PC-9 (cell line): ENCODE results near the gene PCNA. TPM values are rescaled to one million over a fixed set of nuclear protein-coding genes. Genes with fewer than 3 reads are reported as not detected.
"Not testable (repeated sequence)": the region's sequence is repeated elsewhere in the genome, so short reads cannot be mapped to it uniquely, and the experiment has no call there.

Source experiments
- BruUV-seq: library from RNA; stranded (reverse); fragments of 400-500 nt; replicated peaks from 2 replicates; lab custom pipeline; 2021; lab: Mats Ljungman, UMichigan
- CTCF ChIA-PET: fragments of 300-600 bp; sonication (Branson Sonifier 250); formaldehyde crosslinking; loops from one replicate; lab custom pipeline; 2022; ENCODE audit warnings: antibody characterized with exemption; lab: Charles Lee
- POLR2A ChIA-PET: fragments of 300-600 bp; sonication (Branson Sonifier 250); formaldehyde crosslinking; loops from one replicate; lab custom pipeline; 2022; ENCODE audit warnings: antibody characterized with exemption; ENCODE audit not compliant: unreplicated experiment; lab: Charles Lee
- DNase-seq, 2 experiments: peaks; one replicate each; pipeline versions ENCODE4 v3.0.0 to v3.0.0-alpha.2; 2015 to 2022; ENCODE audit warnings: mixed read lengths in 1 of 2
- H2AFZ ChIP-seq: fragments of 200-600 bp; sonication (generic); 2 replicates; pipeline ENCODE4 v1.8.1; 2017; ENCODE audit warnings: antibody characterized with exemption
- H3F3A ChIP-seq: fragments of 200-600 bp; sonication (generic); 2 replicates; pipeline ENCODE4 v1.8.1; 2017; ENCODE audit warnings: antibody characterized with exemption, mild to moderate bottlenecking, low read depth; ENCODE audit not compliant: insufficient read depth
- H3K27ac ChIP-seq: fragments of 200-600 bp; sonication (generic); 2 replicates; pipeline ENCODE4 v1.6.1; 2016; ENCODE audit warnings: mixed run types
- H3K27me3 ChIP-seq: fragments of 200-600 bp; sonication (generic); 2 replicates; pipeline ENCODE4 v1.6.1; 2016; ENCODE audit warnings: low read depth, mixed run types; ENCODE audit not compliant: insufficient read depth
- H3K36me3 ChIP-seq: fragments of 200-600 bp; sonication (generic); 2 replicates; pipeline ENCODE4 v1.6.1; 2016; ENCODE audit warnings: low read depth, mixed run types
- H3K4me1 ChIP-seq: fragments of 200-600 bp; sonication (generic); replicated peaks from 2 replicates; pipeline ENCODE4 v1.6.1; 2016; ENCODE audit warnings: mixed run types; ENCODE audit not compliant: insufficient read depth
- H3K4me2 ChIP-seq: fragments of 200-600 bp; sonication (generic); 2 replicates; pipeline ENCODE4 v1.6.1; 2017; ENCODE audit warnings: mixed run types
- H3K4me3 ChIP-seq: fragments of 200-600 bp; sonication (generic); 2 replicates; pipeline ENCODE4 v1.6.1; 2016; ENCODE audit warnings: mixed run types
- H3K79me2 ChIP-seq: fragments of 200-600 bp; sonication (generic); 2 replicates; pipeline ENCODE4 v1.6.1; 2017; ENCODE audit warnings: low read depth, mixed run types
- H3K9me2 ChIP-seq: fragments of 200-600 bp; sonication (generic); 2 replicates; pipeline ENCODE4 v1.8.1; 2017; ENCODE audit warnings: mild to moderate bottlenecking; ENCODE audit not compliant: insufficient read depth
- H3K9me3 ChIP-seq: fragments of 200-600 bp; sonication (generic); 2 replicates; pipeline ENCODE4 v1.8.1; 2016; ENCODE audit warnings: low read depth; ENCODE audit not compliant: insufficient read depth
- H4K20me1 ChIP-seq: fragments of 200-600 bp; sonication (generic); 2 replicates; pipeline ENCODE4 v1.8.1; 2017; ENCODE audit not compliant: insufficient read depth
- CTCF ChIP-seq: fragments of 200-600 bp; sonication (generic); conservative IDR thresholded peaks from 2 replicates; pipeline ENCODE4 v1.6.1; 2017; ENCODE audit warnings: mixed run types, antibody characterized with exemption, mild to moderate bottlenecking, moderate library complexity
- EZH2 ChIP-seq: fragments of 200-600 bp; sonication (generic); IDR thresholded peaks from 2 replicates; pipeline ENCODE4 v1.8.0; 2017; ENCODE audit warnings: antibody characterized with exemption, low read depth
- intact Hi-C: fragments of 100-400 bp; cut with micrococcal nuclease; formaldehyde crosslinking; loops from one replicate; pipeline ENCODE4 v1.10.0; 2022; ENCODE audit not compliant: unreplicated experiment
- total RNA-seq: library from RNA; stranded (reverse); gene quantifications from 2 replicates; pipeline ENCODE4 v1.2.3, GENCODE V29; 2021

The PCNA gene
- total RNA-seq, 1 experiment from 2014 or later: 207 TPM

- no peaks in the 10 kb centered on the region for H3K36me3 ChIP-seq
- H3K9me2 ChIP-seq: no peaks in the 10 kb centered on the region
- peak overlapping the region; percentile 34 for H3K4me2 ChIP-seq
- H3F3A ChIP-seq: peaks cover 34% of the 10 kb centered on the region
- H3K4me1 ChIP-seq: peaks cover 31% of the 10 kb centered on the region
- no peak for DNase-seq
- peak overlapping the region; percentile 89 for H3K27ac ChIP-seq
- H4K20me1 ChIP-seq: no peaks in the 10 kb centered on the region
- ChIA-PET POLR2A (no interaction called here), CTCF (interaction anchor here (2.3 kb wide), 1 partner anchor 17 kb away, joined by 6 read pairs; no protein-coding TSS in a partner anchor)
- H3K9me3 ChIP-seq: no peaks in the 10 kb centered on the region
- no peak overlapping the region for H3K4me3 ChIP-seq
- H3K79me2 ChIP-seq: no peaks in the 10 kb centered on the region
- BruUV-seq: no TSS peak
- TF ChIP-seq CTCF (no peak), EZH2 (no peak)
- intact Hi-C loops: loop anchor here (5.0 kb wide), 2 partner anchors 72 to 177 kb away; partner anchors contain the start of gene SLC23A2
- no peaks in the 10 kb centered on the region for H3K27me3 ChIP-seq
- H2AFZ ChIP-seq: no peak overlapping the region
These were observed 45.5 kb downstream of the PCNA start for GRCh38 chr20:5074232-5074674.

GRCh38 chr20:5073660-5074231, 46.0 kb downstream of the PCNA start:
- H3K79me2 ChIP-seq: no peaks in the 10 kb centered on the region
- H3K27me3 ChIP-seq: no peaks in the 10 kb centered on the region
- no peaks in the 10 kb centered on the region for H3K9me3 ChIP-seq
- TF ChIP-seq CTCF (no peak), EZH2 (no peak)
- peaks cover 31% of the 10 kb centered on the region for H3K4me1 ChIP-seq
- peak overlapping the region; percentile 89 for H3K27ac ChIP-seq
- H3F3A ChIP-seq: peaks cover 34% of the 10 kb centered on the region
- H3K9me2 ChIP-seq: no peaks in the 10 kb centered on the region
- DNase-seq: peak; percentile 29 to 40
- H2AFZ ChIP-seq: no peak overlapping the region
- H3K4me3 ChIP-seq: no peak overlapping the region
- intact Hi-C loops: loop anchor here (1.0 to 5.0 kb wide), 3 partner anchors 12 to 176 kb away; partner anchors contain the start of gene SLC23A2
- H4K20me1 ChIP-seq: no peaks in the 10 kb centered on the region
- ChIA-PET POLR2A (no interaction called here), CTCF (interaction anchor here (2.3 kb wide), 1 partner anchor 17 kb away, joined by 6 read pairs; no protein-coding TSS in a partner anchor)
- peak overlapping the region; percentile 34 for H3K4me2 ChIP-seq
- H3K36me3 ChIP-seq: no peaks in the 10 kb centered on the region
- BruUV-seq: TSS peak; percentile 93

- TF ChIP-seq EZH2 (no peak), CTCF (no peak)
- Histone ChIP-seq H3K27me3 (no peaks in the 10 kb centered on the region), H2AFZ (no peak overlapping the region), H3K9me2 (no peaks in the 10 kb centered on the region), H4K20me1 (no peaks in the 10 kb centered on the region), H3K9me3 (no peaks in the 10 kb centered on the region), H3K36me3 (no peaks in the 10 kb centered on the region), H3K27ac (peak overlapping the region; percentile 89), H3K4me3 (no peak overlapping the region), H3K4me2 (peak overlapping the region; percentile 40), H3K79me2 (no peaks in the 10 kb centered on the region), H3K4me1 (peaks cover 31% of the 10 kb centered on the region), H3F3A (peaks cover 34% of the 10 kb centered on the region)
- intact Hi-C loops: loop anchor here (1.0 to 5.0 kb wide), 3 partner anchors 12 to 176 kb away; partner anchors contain the start of gene SLC23A2
- DNase-seq: peak; percentile 97 to 99
- CTCF ChIA-PET: interaction anchor here (2.3 kb wide), 1 partner anchor 16 kb away, joined by 6 read pairs; no protein-coding TSS in a partner anchor
- TSS peak; percentile 84 for BruUV-seq
- POLR2A ChIA-PET: interaction anchor here (0.6 kb wide), 2 partner anchors 16 to 175 kb away, joined by 4 to 5 read pairs; no protein-coding TSS in a partner anchor
These were observed 46.8 kb downstream of the PCNA start for GRCh38 chr20:5072756-5073659.

GRCh38 chr20:5071942-5072341, 47.8 kb downstream of the PCNA start:
- POLR2A ChIA-PET, H3K4me3 ChIP-seq, BruUV-seq, H3K9me2 ChIP-seq, H2AFZ ChIP-seq, H3K9me3 ChIP-seq, H3K79me2 ChIP-seq, H3K27me3 ChIP-seq, DNase-seq, H3K36me3 ChIP-seq, H4K20me1 ChIP-seq: not testable (repeated sequence)
- peak overlapping the region; percentile 40; the same call in 1 of the 2 replicates for H3K4me2 ChIP-seq
- peaks cover 34% of the 10 kb centered on the region for H3F3A ChIP-seq
- CTCF ChIA-PET: interaction anchor here (0.5 kb wide), 1 partner anchor 9 kb away, joined by 13 read pairs; no protein-coding TSS in a partner anchor
- intact Hi-C loops: loop anchor here (5.0 kb wide), 2 partner anchors 70 to 175 kb away; partner anchors contain the start of gene SLC23A2
- peaks cover 32% of the 10 kb centered on the region for H3K4me1 ChIP-seq
- H3K27ac ChIP-seq: peak overlapping the region; percentile 89
